Tibial artery (tissue), 4 donors: ENCODE measurements around the gene CFAP100.

Source experiments
- DNase-seq, 2 donors: peaks; one replicate each; pipeline ENCODE4 v3.0.0-alpha.2; 2019
- H3K27ac ChIP-seq, 2 donors: fragments of 200-600 bp; sonication (generic) in 1 of 2; 1 replicate in 1 of 2; 2 replicates in 1 of 2; pipeline ENCODE4 v1.5.1; 2018 to 2019; ENCODE audit warnings: mild to moderate bottlenecking in 1 of 2
- H3K27me3 ChIP-seq, 2 donors: fragments of 200-600 bp; sonication (generic) in 1 of 2; one replicate each; pipeline versions ENCODE4 v1.5.1 to v1.6.0; 2016 to 2019
- H3K36me3 ChIP-seq, 3 donors: fragments of 200-600 bp; sonication (generic) in 2 of 3; one replicate each; pipeline ENCODE4 v1.5.1; 2016 to 2019; ENCODE audit warnings: mild to moderate bottlenecking in 2 of 3
- H3K4me1 ChIP-seq, 4 donors: fragments of 200-600 bp; sonication (generic) in 2 of 4; 1 replicate in 3 of 4; 2 replicates in 1 of 4; pipeline ENCODE4 v1.5.1; 2016 to 2019
- H3K4me3 ChIP-seq, 2 donors: fragments of 200-600 bp; sonication (generic) in 1 of 2; 1 replicate in 1 of 2; 2 replicates in 1 of 2; pipeline ENCODE4 v1.5.1; 2018 to 2019; ENCODE audit warnings: mild to moderate bottlenecking in 2 of 2
- H3K9me3 ChIP-seq, 3 donors: fragments of 200-600 bp; sonication (generic) in 1 of 3; one replicate each; pipeline ENCODE4 v1.5.1; 2016 to 2019
- intact Hi-C: fragments of 100-400 bp; cut with DNase I; formaldehyde crosslinking; loops from one replicate; pipeline ENCODE4 v1.15.0; 2023; ENCODE audit warnings: low total_unique reads
- TF ChIP-seq, protein P1 (sequence below), 2 experiments: fragments of 200-600 bp in 1 of 2; fragments of 450-650 bp in 1 of 2; IDR thresholded peaks; one replicate each; pipeline ENCODE4 v1.5.1; 2017 to 2019; ENCODE audit warnings: antibody characterized with exemption in 2 of 2, mild to moderate bottlenecking in 1 of 2, moderate library complexity in 1 of 2

CFAP100 gene

DNA sequence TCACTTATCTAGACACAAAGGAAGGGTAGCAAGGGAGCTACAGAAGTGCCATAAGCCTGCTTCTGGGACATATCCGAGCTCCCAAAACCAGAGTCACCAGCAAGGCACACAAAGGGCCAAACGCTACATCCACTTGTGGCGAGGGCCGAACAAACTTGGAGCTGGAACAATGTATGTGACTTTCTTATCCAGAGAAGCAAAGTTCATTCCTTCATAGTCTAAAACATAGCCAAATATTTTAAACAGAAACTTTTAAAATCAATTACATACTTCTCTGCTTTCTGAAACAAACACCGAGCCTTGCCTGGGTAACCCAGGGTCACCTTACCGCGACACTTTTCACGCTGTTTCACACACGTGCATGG lies 65.0 kb downstream of the CFAP100 start:
- no peak for DNase-seq
- H3K36me3 ChIP-seq = peaks cover 72 to 98% (median 83%) of the 10 kb centered on the region in 3 donors
- no peaks in the 10 kb centered on the region for H3K9me3 ChIP-seq
- H3K4me1 ChIP-seq = no peaks in the 10 kb centered on the region
- H3K27ac ChIP-seq = no peak overlapping the region
- H3K4me3 ChIP-seq = no peak overlapping the region
- no peaks in the 10 kb centered on the region for H3K27me3 ChIP-seq
- TF ChIP-seq, protein P1, sequence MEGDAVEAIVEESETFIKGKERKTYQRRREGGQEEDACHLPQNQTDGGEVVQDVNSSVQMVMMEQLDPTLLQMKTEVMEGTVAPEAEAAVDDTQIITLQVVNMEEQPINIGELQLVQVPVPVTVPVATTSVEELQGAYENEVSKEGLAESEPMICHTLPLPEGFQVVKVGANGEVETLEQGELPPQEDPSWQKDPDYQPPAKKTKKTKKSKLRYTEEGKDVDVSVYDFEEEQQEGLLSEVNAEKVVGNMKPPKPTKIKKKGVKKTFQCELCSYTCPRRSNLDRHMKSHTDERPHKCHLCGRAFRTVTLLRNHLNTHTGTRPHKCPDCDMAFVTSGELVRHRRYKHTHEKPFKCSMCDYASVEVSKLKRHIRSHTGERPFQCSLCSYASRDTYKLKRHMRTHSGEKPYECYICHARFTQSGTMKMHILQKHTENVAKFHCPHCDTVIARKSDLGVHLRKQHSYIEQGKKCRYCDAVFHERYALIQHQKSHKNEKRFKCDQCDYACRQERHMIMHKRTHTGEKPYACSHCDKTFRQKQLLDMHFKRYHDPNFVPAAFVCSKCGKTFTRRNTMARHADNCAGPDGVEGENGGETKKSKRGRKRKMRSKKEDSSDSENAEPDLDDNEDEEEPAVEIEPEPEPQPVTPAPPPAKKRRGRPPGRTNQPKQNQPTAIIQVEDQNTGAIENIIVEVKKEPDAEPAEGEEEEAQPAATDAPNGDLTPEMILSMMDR (IDR thresholded peaks at IDR 0.05) = no peak
- intact Hi-C loops = no loop called here

DNA sequence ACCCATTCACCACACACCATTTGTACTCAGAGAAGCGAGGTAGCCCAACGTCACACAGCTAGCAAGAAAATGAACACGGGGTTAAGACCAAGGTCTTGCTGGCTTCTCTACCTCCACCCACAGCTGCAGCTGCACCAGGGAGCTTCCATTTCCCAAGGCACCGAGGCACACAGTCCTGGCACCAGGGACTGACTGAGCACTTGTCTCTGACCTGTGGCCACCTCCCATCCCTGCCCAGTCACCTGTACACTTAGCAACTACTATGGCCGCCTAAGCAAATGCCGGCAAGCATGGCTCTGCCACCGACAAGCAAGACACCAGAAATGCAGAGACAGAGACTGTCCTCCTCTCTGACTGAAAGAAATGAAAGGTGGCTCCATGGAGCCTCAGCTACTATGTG lies 65.7 kb downstream of the CFAP100 start:
- Histone ChIP-seq H3K27me3 (no peaks in the 10 kb centered on the region), H3K9me3 (no peaks in the 10 kb centered on the region), H3K36me3 (peaks cover 79 to 99% (median 90%) of the 10 kb centered on the region in 3 donors), H3K4me3 (no peak overlapping the region), H3K27ac (no peak overlapping the region), H3K4me1 (no peaks in the 10 kb centered on the region)
- TF ChIP-seq, protein P1 (IDR thresholded peaks at IDR 0.05) = no peak
- DNase-seq = no peak
- intact Hi-C loops = no loop called here

DNA sequence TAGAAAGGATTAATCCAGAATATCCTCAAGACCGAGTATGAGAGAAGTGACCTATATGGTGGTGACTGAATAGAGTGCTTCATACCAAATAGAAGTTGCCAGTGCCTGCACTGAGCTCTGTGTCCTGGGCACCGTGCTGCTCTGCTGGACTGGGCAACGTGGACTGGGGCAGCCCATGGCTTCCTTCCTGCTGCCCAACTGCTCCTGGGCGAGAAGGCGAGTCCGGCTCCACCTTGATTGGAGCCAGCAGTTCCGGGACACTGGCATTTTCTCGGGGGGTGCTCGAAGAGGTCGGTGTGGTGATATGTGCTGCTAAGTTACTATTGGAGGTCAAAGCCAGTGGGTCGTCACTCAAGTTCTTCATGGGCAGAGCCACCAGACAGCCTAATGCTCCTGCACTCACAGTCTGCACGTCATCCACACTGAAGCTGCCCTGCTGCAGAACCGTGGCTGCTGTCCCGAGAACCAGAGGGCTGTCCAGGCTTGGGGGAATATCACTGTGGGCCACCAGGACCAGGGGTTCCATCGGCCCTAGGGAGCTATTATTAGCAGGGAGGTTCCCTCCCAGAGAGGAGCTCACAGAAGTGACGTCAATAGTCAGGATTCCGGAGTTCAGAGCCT lies 66.9 kb downstream of the CFAP100 start:
- H3K36me3 ChIP-seq = peaks cover 89 to 99% (median 94%) of the 10 kb centered on the region in 3 donors
- no peaks in the 10 kb centered on the region for H3K27me3 ChIP-seq
- no peaks in the 10 kb centered on the region for H3K9me3 ChIP-seq
- H3K27ac ChIP-seq = no peak overlapping the region
- no peaks in the 10 kb centered on the region for H3K4me1 ChIP-seq
- DNase-seq = no peak
- TF ChIP-seq, protein P1 (IDR thresholded peaks at IDR 0.05) = no peak
- H3K4me3 ChIP-seq = no peak overlapping the region
- intact Hi-C loops = no loop called here

DNA sequence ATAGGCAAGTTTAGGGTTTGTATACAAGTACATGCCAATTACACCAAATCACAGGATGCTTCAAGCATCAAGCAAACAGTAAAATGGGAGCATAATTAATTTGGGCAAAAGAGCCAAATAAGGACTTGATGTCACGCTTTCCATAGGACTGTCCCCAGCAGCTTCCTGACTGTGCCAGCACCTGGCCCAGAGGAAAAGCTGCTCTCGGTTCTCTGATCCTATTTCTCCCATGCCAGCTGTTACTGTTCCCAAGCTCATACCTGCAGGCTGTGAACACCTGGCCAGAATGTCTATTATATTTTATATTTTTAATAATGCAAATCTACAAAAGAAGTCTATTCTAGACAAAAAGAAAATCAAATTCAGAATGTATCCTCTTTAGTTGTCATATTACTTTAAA lies 68.8 kb downstream of the CFAP100 start:
- DNase-seq = no peak
- H3K9me3 ChIP-seq = no peaks in the 10 kb centered on the region
- no peak overlapping the region for H3K4me3 ChIP-seq
- H3K27ac ChIP-seq = no peak overlapping the region
- TF ChIP-seq, protein P1 (IDR thresholded peaks at IDR 0.05) = no peak
- no peaks in the 10 kb centered on the region for H3K4me1 ChIP-seq
- H3K36me3 ChIP-seq = peaks cover 85 to 100% (median 97%) of the 10 kb centered on the region in 3 donors
- H3K27me3 ChIP-seq = no peaks in the 10 kb centered on the region
- intact Hi-C loops = no loop called here

DNA sequence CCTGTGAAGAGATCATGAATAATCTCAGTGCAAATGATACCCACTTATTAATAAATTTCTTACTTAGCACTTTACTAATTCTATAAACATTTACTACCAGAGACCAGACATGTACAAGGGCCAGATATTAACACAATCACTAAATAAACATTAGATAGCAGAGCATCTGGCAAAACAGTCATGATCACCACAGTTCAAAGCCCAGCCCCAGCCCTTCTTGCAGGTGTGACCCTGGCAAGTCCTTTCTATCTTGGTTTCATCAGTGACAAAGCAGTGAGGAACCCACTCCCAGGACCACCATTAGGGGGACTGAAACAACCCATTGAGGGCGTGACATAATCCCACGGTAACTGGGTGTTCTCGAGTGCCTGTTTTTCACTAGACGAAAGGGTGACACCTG lies 69.4 kb downstream of the CFAP100 start:
- no peaks in the 10 kb centered on the region for H3K9me3 ChIP-seq
- intact Hi-C loops = no loop called here
- H3K4me3 ChIP-seq = no peak overlapping the region
- no peak for DNase-seq
- no peaks in the 10 kb centered on the region for H3K4me1 ChIP-seq
- no peaks in the 10 kb centered on the region for H3K27me3 ChIP-seq
- H3K27ac ChIP-seq = no peak overlapping the region
- TF ChIP-seq, protein P1 (IDR thresholded peaks at IDR 0.05) = no peak
- peaks cover 85 to 100% (median 97%) of the 10 kb centered on the region in 3 donors for H3K36me3 ChIP-seq

DNA sequence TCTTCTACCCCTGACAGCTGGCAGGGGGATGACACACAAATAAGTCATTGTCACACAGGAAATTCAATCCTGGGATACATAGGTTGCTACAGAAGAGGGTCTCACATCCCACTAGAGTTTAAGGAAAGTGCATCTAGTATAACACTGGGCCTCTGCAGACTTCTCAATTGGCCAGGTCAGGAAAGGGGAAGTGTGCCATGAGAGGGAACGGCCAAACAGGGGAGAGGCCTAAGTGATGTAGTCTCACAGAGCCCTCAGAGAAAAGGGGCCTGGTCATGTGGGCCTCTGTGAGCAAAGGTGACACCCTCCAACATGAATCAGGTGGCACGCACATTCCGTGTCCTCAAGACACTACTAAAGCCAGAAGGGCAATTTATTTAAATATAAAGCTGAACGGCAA lies 69.8 kb downstream of the CFAP100 start:
- intact Hi-C loops = no loop called here
- Histone ChIP-seq H3K36me3 (peaks cover 87 to 100% (median 97%) of the 10 kb centered on the region in 3 donors), H3K4me1 (peaks cover 0 to 1% (median 0%) of the 10 kb centered on the region in 4 donors), H3K4me3 (no peak overlapping the region), H3K27ac (no peak overlapping the region), H3K9me3 (no peaks in the 10 kb centered on the region), H3K27me3 (no peaks in the 10 kb centered on the region)
- TF ChIP-seq, protein P1 (IDR thresholded peaks at IDR 0.05) = no peak
- peak in 1 of 2 donors; percentile 17 for DNase-seq
